ENCODE measurements around the gene NTSR2.
A peak's percentile ranks its signal among the peaks of the same experiment; 100 is the strongest.

NTSR2 gene

DNA sequence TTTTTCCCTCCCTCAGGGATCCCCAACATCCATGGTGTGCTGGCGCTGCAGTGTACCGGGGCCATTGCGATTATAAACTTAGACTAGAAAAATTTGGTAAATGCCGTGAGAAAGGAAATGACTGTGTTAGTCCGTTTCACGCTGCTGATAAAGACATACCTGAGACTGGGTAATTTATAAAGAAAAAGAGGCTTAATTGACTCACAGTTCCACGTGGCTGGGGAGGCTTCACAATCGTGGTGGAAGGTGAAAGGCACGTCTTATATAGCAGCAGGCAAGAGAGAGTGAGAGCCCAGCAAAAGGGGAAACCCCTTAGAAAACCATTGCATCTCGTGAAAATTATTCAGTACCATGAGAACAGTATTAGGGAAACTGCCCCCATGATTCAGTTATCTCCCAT lies 44.3 kb downstream of the NTSR2 start:
- DNase-seq, result peak in 1 of 2 experiments; percentile 23

DNA sequence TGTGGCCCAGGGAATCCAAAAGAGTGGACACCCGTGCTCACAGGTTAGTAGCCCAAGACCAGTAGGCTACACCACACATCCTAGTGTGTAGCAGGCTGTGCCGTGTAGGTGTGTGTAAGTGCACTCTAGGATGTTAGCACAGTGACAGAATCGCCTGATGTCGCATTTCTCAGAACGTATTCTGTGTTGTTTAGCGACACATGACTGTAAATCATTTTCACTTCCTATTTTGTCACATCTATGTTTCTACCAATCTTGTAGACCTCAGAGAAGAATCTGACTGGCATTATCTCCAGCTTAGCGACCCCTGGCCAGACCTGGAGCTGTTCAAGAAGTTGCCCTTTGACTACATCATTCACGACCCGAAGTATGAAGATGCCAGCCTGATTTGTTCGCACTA lies 45.1 kb downstream of the NTSR2 start:
- DNase-seq, result no peak

DNA sequence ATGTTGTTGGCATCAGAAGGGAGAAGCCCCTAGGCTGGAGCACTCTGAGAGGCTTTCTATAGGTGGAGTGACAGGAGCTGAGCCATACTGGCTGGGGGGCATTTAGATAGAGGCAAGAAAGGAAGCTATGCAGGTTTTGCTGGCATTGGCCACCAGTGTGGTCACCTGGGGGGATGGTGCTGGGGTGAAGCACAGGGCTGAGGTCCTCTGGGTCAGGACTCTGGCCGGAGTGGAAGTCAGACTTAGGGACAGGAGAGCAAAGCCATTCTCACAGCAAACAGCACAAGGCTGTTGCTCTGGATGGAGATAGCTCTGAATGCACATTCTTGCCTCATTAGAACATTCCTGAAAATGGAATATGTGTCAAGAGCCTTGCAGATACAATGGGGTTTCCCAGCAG lies 47.4 kb downstream of the NTSR2 start:
- DNase-seq, result no peak

DNA sequence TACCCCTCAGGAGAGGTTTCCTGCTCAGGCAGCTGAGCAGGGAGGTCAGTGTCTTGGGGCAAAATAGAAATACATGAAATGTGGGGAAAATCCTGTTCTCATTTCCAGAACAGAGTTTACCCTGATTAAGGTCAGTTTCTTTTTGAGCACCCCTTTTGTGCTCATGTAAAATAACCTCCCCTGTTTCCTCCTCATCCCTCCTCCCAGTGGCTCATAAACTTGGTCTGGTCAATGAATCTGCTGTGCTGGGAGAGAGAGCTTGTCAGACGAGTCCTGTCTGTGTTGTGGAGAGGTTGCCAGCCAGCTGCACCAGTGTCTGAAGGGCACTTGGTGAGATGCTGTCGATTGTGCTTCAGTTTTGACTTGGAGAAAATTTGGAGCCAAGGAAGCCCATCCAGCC lies 48.6 kb downstream of the NTSR2 start:
- DNase-seq, result no peak

DNA sequence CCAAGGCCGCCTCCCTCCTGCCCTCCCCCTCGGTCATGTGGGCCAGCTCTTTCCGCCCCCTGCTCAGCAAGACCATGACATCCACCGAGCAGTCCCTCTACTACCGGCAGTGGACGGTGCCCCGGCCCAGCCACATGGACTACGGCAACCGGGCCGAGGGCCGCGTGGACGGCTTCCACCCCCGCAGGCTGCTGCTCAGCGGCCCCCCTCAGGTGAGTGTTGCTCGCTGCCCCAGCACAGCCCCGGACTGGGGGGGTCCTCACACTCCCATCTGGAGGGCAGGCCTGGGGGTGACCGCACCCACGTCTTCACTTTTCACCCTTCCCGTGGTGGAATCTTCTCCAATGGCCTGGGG lies 51.3 kb downstream of the NTSR2 start:
- DNase-seq, result no peak

DNA sequence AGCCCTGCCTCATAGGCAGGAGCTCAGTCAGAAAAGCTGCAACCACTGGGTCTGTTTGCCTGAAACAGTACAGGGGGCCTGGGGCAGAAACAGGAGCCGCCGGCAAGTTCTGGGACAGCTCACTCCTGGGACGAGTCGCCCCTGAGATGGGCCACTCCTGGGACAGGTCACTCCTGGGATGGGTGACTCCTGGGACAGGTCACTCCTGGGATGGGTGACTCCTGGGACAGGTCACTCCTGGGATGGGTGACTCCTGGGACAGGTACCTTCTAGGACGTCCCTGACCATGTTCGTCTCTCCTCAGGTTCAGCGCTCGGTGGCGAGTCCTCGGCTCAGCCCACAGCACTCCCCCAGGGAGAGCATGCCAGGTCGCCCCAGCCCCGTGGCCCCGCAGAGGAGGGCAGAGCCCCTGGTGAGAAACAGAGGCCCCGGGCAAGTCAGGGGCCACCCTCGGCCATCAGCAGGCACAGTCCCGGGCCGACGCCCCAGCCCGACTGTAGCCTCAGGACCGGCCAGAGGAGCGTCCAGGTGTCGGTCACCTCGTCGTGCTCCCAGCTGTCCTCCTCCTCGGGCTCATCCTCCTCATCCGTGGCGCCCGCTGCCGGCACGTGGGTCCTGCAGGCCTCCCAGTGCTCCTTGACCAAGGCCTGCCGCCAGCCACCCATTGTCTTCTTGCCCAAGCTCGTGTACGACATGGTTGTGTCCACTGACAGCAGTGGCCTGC lies 51.8 kb downstream of the NTSR2 start:
- no peak for DNase-seq

DNA sequence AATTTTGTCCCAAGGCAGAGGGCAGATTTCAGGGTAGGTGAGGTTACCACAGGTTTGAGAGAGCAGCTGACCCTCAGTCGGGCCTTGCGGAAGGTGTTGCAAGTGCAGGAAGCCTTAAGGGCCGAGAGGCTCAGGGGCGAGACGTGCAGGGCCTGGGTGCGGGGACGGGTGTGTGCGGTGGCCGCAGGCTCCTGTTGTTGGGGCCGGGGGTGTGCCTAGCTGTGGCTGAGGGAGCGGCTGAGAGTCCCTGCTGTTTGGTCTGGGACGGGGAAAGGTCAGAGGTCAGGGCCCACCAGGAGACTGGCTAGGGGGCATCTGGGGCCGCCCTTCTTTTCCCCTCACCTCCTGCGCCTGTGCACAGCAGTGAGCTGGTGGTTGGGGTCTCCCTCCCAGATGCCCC lies 52.5 kb downstream of the NTSR2 start:
- DNase-seq, result no peak

DNA sequence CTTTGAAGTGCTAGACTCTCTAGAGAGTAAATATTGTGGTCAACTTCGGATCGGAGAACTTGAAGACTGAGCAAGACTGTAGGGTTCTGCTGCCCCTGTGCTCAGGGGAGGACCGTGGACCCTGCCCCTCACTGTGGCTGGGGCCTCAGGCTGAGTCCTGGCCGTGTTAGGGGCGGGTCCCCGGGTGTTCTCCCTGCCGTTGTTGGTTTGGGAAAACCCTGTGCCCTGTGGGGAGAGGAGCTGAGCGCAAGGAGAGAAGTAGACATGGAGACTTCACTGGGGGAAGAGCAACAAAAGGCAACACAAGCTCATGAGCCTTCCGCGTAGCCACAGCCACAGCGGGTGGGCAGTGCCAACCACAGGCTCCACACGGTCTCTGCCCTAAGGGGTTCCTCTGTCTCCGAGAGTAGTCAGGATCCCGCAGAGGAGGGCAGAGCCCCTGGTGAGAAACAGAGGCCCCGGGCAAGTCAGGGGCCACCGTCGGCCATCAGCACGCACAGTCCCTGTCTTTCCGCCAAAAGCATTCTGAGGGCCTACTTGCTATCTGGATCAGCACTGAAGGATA lies 53.1 kb downstream of the NTSR2 start:
- DNase-seq, result no peak

DNA sequence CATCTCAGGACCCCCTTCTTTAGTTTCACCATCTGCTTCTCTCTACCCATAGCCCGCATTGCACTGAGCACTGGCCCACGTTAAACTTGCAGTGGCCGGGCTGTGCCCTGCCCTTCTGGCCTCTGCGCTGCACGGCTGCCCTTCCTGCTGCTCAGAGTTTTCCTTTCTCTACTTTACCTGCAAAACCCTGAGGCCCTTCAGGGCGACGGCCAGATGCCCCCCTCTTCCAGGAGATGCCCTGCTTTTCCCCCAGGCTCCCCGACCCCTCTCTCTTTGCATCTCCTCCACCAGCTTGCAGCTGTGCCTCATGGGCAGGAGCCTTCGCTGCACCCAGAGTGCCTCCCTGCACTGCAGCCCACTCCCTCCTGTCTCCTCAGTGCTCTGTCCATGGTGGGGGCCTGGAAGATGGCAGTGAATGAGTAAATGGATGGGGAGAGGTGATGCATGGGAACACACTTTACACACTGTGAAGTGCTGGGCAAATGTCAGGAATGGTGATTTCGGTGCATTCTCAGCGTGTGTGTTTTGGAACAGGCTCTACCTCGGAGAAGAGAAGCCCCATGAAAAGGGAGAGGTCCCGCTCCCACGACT lies 53.8 kb downstream of the NTSR2 start:
- DNase-seq, result no peak

DNA sequence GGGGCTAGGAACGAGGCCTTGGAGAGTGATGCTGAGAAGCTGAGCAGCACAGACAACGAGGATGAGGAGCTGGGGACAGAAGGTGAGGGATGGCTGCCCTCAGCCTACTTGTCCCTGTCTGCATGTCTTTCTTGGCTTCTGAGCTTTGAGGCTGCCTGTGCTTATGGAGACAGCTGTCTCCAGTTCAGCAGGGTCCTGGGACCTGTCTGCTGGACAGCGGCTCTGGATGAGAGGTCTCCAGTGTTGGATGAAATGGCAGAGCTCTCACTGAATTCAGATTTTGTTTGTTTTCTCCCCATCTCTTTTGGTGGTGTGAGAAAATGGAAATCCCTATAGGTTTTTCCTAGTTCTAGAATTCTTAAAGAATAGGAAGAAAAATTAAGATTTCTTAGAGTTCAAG lies 54.8 kb downstream of the NTSR2 start:
- no peak for DNase-seq

DNA sequence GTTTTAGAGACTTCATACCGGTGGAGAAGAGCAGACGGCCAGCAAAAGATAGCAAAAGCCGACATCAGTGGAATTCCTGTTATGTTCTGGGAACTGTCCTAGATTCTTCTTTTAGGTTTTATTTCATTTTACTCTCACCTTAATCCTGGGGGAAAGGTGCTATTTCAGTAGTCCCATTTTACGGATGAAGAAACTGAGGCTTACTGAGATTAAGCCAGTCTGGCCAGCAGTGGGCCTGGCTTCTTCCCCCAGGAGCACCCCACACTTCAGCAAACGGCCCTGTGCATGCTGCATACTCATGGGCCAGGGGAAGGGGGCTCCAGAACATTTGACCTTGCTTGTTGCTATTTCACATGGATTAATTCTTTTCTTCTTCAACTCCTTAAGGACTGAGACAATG lies 56.7 kb downstream of the NTSR2 start:
- no peak for DNase-seq

DNA sequence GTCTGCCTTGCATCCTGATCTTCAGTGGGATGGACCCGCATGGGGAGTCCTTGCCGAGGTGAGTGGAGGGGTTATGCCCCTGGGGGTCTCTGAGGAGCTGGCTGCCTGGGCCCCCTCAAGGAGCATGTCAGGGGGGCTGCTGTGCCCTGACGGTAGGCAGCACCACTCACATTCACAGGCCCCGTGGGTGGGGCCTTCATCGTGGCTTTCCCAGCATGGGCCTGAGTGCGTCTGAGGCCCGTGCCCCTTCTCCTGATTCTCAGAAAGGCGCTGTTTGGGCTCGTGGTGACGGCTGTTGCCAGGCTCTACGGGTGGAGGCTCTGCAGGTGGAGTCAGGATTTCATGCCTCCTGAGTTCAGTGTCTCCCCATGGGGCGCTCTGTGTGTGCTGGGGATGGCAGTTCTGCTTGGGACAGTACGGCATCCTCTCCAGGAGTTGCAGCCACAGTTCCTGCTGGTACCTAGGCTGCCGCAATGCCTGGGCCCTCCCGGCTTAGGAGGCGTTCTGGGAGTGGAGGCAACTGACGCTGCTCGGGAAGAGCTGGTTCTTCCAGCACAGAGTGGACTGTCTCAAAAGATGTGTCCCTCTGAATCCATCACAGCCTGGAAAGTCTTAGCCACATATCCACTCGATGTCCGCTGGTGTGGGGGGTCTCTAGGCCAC lies 57.3 kb downstream of the NTSR2 start:
- DNase-seq, result no peak

DNA sequence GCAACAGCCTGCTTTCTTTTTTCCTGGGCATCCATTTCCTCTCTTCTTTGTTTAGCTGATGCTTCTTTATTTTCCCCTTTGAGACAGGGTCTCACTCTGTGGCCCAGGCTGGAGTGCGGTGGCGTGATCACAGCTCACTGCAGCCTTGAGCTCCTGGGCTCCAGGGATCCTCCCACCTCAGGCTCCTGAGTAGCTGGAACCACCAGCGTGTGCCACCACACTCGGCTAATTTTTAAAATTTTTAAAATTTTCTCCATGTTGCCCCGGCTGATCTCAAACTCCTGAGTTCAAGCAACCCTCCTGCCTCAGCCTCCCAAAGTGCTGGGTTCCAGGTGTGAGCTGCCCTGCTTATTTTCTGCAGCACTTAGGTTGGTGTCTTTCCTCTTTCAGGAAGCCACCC lies 58.7 kb downstream of the NTSR2 start:
- DNase-seq, result no peak

DNA sequence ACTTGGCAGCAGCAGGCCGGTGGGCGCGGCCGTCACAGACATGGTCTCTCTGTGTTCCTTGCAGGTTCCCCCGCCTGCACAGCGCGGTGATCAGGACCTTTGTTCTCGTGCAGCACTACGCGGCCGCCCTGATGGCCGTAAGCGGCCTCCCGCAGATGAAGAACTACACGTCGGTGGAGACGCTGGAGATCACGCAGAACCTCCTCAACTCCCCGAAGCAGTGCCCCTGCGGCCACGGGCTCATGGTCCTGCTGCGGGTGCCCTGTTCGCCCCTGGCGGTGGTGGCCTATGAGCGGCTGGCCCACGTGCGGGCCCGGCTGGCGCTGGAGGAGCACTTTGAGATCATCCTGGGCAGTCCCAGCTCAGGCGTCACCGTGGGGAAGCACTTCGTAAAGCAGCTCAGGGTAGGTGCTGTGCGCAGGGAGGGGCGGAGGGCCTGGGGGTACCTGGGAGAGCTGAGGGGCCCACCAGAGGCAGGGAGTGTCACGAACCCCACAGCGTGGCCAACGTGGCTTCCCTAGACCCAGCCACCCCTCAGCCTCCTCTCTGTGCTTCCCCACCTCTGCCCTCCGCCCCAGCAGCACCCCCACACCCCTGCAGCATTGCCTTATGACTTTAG lies 59.3 kb downstream of the NTSR2 start:
- DNase-seq, result no peak

All from activated T-cell treated with anti-CD3 and anti-CD28 coated beads, Interleukin-2, amount 50 U/mL, for 48 hours (primary cell).